ENCODE data around the gene ZNF768. TPM values are rescaled to one million over a fixed set of nuclear protein-coding genes. Genes with fewer than 3 reads are reported as not detected.
A peak's percentile ranks its signal among the peaks of the same experiment; 100 is the strongest.
"Not testable (repeated sequence)": the region's sequence is repeated elsewhere in the genome, so short reads cannot be mapped to it uniquely, and the experiment has no call there.

ZNF768 gene
- total and polyA plus RNA-seq, 7 experiments from 2014 or later: 1.6 to 8.5 (median 7.1) TPM

DNA sequence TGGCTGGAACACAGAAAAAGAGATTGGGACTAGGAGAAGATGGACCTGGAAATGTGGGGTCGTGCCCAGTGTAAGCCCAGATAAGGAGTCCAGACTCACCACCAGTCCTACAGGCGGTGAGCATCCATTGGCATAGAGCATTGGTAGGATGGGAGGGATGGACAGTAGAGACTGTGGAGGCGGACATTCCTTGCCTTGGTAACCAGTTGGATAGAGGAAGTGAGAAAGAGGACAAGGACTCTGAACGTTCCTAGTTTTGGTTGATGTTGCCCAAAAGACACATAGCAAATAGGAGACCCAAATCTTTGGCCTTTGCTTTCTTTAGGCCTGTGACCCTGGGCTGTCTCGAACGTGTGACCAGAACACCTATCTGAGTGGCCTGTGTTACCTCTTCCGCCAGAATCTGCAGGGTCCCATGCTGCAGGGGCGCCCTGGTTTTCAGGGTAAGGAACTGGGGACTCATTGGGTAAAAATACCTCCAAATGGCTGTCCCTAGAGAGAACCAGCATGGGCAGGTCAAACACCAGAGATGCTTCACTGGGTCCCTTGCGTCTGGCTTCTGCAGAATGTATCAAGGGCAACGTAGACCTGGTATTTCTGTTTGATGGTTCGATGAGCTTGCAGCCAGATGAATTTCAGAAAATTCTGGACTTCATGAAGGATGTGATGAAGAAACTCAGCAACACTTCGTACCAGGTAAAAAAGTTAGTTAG, 47.4 kb downstream of the ZNF768 start:
- Histone ChIP-seq H3K36me3 (ENCODE audit: control insufficient read depth in 2 of 3, insufficient read depth in 3 of 3, low read length in 3 of 3) (peaks cover 25 to 80% (median 52%) of the 10 kb centered on the region in 3 experiments), H3K4me3 (ENCODE audit: low read length) (no peak overlapping the region), H3K27me3 (ENCODE audit: control insufficient read depth in 2 of 2, insufficient read depth in 2 of 2, low read length in 2 of 2) (no peaks in the 10 kb centered on the region), H3K9me3 (ENCODE audit: control insufficient read depth in 2 of 3, low read length in 3 of 3) (no peaks in the 10 kb centered on the region), H3K27ac (ENCODE audit: low read depth, low read length) (peak overlapping the region; percentile 22), H3K4me1 (ENCODE audit: control insufficient read depth in 2 of 2, insufficient read depth in 2 of 2, low read length in 2 of 2) (peaks cover 38 to 65% of the 10 kb centered on the region in 2 donors)
- no peaks in the 10 kb centered on the region for H3K27me3 Mint-ChIP-seq
- H3K27ac Mint-ChIP-seq: peak overlapping the region in 8 of 9 donors; percentile 32 to 92 (median 84)
- ChIA-PET CTCF (interaction anchor here (1.6 kb wide), 1 partner anchor 29 kb away, joined by 9 read pairs; no protein-coding TSS in a partner anchor), POLR2A (interaction anchor here (1.0 to 2.8 kb wide), 6 partner anchors 8 to 57 kb away, joined by 3 to 14 read pairs (median 4); partner anchors contain the start of gene DCTPP1)
- DNase-seq (no peak), ATAC-seq (no peak)
- peak overlapping the region in 5 of 10 donors; percentile 8 to 54 (median 37) for H3K4me3 Mint-ChIP-seq
- peaks cover 46 to 76% (median 61%) of the 10 kb centered on the region in 7 donors for H3K4me1 Mint-ChIP-seq
- intact Hi-C loops (cut with micrococcal nuclease): no loop called here
- H3K36me3 Mint-ChIP-seq: peaks cover 12 to 60% (median 28%) of the 10 kb centered on the region in 5 donors
- no peaks in the 10 kb centered on the region for H3K9me3 Mint-ChIP-seq

DNA sequence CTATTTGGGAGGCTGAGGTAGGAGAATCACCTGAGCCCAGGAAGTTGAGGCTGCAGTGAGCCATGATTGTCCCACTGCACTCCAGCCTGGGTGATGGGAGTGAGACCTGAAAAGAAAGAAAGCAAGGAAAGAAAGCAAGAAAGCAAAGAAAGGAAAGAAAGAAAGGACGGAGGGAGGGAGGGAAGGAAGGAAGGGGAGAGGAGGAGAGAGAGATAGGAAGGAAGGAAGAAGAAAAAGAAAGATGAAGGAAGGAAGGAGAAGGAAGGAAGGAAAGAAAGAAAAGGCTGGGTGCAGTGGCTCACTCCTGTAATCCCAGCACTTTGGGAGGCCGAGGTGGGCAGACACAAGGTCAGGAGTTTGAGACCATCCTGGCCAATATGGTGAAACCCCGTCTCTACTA, 48.6 kb downstream of the ZNF768 start:
- POLR2A ChIA-PET: interaction anchor here (0.6 to 12.3 kb wide), 5 partner anchors 8 to 37 kb away, joined by 3 to 374 read pairs (median 5); partner anchors contain the start of gene SEPHS2
- Mint-ChIP-seq H3K27ac (peak overlapping the region; percentile 60 to 92 (median 85)), H3K36me3 (peaks cover 12 to 63% (median 33%) of the 10 kb centered on the region in 5 donors), H3K4me3 (peak overlapping the region in 5 of 10 donors; percentile 2 to 74 (median 37)), H3K4me1 (peaks cover 48 to 74% (median 64%) of the 10 kb centered on the region in 7 donors)
- H3K9me3 ChIP-seq (ENCODE audit: control insufficient read depth in 2 of 3, low read length in 3 of 3); H3K4me3 ChIP-seq (ENCODE audit: low read length); H3K9me3 Mint-ChIP-seq; intact Hi-C loops (cut with micrococcal nuclease); H3K27me3 Mint-ChIP-seq; DNase-seq; ATAC-seq; H3K27me3 ChIP-seq (ENCODE audit: control insufficient read depth in 2 of 2, insufficient read depth in 2 of 2, low read length in 2 of 2): not testable (repeated sequence)
- Histone ChIP-seq H3K27ac (ENCODE audit: low read depth, low read length) (peak overlapping the region; percentile 45), H3K36me3 (ENCODE audit: control insufficient read depth in 2 of 3, insufficient read depth in 3 of 3, low read length in 3 of 3) (peaks cover 18 to 69% (median 41%) of the 10 kb centered on the region in 3 experiments), H3K4me1 (ENCODE audit: control insufficient read depth in 2 of 2, insufficient read depth in 2 of 2, low read length in 2 of 2) (peaks cover 38 to 64% of the 10 kb centered on the region in 2 donors)
- CTCF ChIA-PET: interaction anchor here (0.7 to 1.1 kb wide), 4 partner anchors 20 to 155 kb away, joined by 3 to 4 read pairs (median 3); no protein-coding TSS in a partner anchor

DNA sequence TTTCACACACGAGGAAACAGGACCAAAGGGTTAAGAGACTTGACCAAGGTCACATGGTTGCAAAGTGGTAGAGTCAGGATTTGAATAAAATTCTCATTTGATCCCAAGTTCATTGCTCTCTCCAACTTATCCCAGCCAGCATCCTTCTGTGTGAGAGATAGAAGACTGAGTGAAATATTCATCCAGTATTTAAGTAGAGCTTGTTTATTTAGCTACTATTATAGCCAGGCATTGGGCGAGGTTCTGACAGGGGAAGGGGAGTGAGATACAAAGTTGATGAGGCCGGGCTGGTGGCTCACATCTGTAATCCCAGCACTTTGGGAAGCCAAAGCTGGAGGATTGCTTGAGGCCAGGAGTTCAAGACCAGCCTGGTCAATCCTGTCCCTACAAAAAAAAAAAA, 49.4 kb downstream of the ZNF768 start:
- Histone ChIP-seq H3K27me3 (ENCODE audit: control insufficient read depth in 2 of 2, insufficient read depth in 2 of 2, low read length in 2 of 2) (no peaks in the 10 kb centered on the region), H3K36me3 (ENCODE audit: control insufficient read depth in 2 of 3, insufficient read depth in 3 of 3, low read length in 3 of 3) (peaks cover 18 to 61% (median 33%) of the 10 kb centered on the region in 3 experiments), H3K4me3 (ENCODE audit: low read length) (no peak overlapping the region), H3K27ac (ENCODE audit: low read depth, low read length) (peak overlapping the region; percentile 45), H3K4me1 (ENCODE audit: control insufficient read depth in 2 of 2, insufficient read depth in 2 of 2, low read length in 2 of 2) (peaks cover 42 to 59% of the 10 kb centered on the region in 2 donors), H3K9me3 (ENCODE audit: control insufficient read depth in 2 of 3, low read length in 3 of 3) (no peaks in the 10 kb centered on the region)
- Mint-ChIP-seq H3K4me1 (peaks cover 49 to 75% (median 66%) of the 10 kb centered on the region in 7 donors), H3K36me3 (peaks cover 8 to 65% (median 28%) of the 10 kb centered on the region in 5 donors), H3K27ac (peak overlapping the region; percentile 60 to 92 (median 85)), H3K4me3 (peak overlapping the region in 7 of 10 donors; percentile 1 to 74 (median 39)), H3K9me3 (no peaks in the 10 kb centered on the region), H3K27me3 (no peaks in the 10 kb centered on the region)
- intact Hi-C loops (cut with micrococcal nuclease): no loop called here
- DNase-seq (no peak), ATAC-seq (no peak)
- ChIA-PET POLR2A (interaction anchor here (0.6 to 12.3 kb wide), 10 partner anchors 9 to 95 kb away, joined by 3 to 374 read pairs (median 4); partner anchors contain the start of genes SEPHS2 and ZNF688), CTCF (interaction anchor here (0.7 to 1.1 kb wide), 5 partner anchors 10 to 156 kb away, joined by 3 to 4 read pairs (median 3); no protein-coding TSS in a partner anchor)

DNA sequence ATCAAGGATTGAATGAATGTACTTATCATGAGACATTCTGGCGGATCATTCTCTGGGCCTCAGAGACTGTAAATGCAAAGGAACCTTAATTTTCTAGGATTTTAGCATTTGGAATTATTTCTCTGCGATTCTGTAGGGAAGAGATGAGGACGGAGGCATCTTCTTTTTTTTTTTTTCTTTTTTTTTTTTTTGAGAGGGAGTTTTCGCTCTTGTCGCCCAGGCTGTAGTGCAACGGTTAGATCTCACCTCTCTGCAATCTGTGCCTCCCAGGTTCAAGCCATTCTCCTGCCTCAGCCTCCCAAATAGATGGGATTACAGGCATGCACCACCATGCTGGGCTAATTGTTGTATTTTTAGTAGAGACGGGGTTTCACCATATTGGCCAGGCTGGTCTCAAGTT, 51.7 kb downstream of the ZNF768 start:
- Histone ChIP-seq H3K36me3 (ENCODE audit: control insufficient read depth in 2 of 3, insufficient read depth in 3 of 3, low read length in 3 of 3) (peaks cover 11 to 38% (median 12%) of the 10 kb centered on the region in 3 experiments), H3K27ac (ENCODE audit: low read depth, low read length) (peak overlapping the region; percentile 84), H3K9me3 (ENCODE audit: control insufficient read depth in 2 of 3, low read length in 3 of 3) (no peaks in the 10 kb centered on the region), H3K27me3 (ENCODE audit: control insufficient read depth in 2 of 2, insufficient read depth in 2 of 2, low read length in 2 of 2) (no peaks in the 10 kb centered on the region), H3K4me1 (ENCODE audit: control insufficient read depth in 2 of 2, insufficient read depth in 2 of 2, low read length in 2 of 2) (peaks cover 63 to 68% of the 10 kb centered on the region in 2 donors), H3K4me3 (ENCODE audit: low read length) (peak overlapping the region; percentile 74)
- ChIA-PET POLR2A (interaction anchor here (0.7 to 12.3 kb wide), 5 partner anchors 9 to 109 kb away, joined by 3 to 374 read pairs (median 9); partner anchors contain the start of genes DCTPP1 and SEPHS2), CTCF (interaction anchor here (1.0 to 1.4 kb wide), 2 partner anchors 12 to 16 kb away, joined by 3 read pairs; no protein-coding TSS in a partner anchor)
- peak overlapping the region; percentile 60 to 93 (median 86) for H3K27ac Mint-ChIP-seq
- intact Hi-C loops (cut with micrococcal nuclease): no loop called here
- H3K4me1 Mint-ChIP-seq: peaks cover 54 to 84% (median 60%) of the 10 kb centered on the region in 7 donors
- H3K4me3 Mint-ChIP-seq: peak overlapping the region; percentile 79 to 100 (median 88)
- DNase-seq: no peak
- no peaks in the 10 kb centered on the region for H3K27me3 Mint-ChIP-seq
- no peaks in the 10 kb centered on the region for H3K9me3 Mint-ChIP-seq
- no peak for ATAC-seq
- H3K36me3 Mint-ChIP-seq: peaks cover 0 to 51% (median 28%) of the 10 kb centered on the region in 5 donors

DNA sequence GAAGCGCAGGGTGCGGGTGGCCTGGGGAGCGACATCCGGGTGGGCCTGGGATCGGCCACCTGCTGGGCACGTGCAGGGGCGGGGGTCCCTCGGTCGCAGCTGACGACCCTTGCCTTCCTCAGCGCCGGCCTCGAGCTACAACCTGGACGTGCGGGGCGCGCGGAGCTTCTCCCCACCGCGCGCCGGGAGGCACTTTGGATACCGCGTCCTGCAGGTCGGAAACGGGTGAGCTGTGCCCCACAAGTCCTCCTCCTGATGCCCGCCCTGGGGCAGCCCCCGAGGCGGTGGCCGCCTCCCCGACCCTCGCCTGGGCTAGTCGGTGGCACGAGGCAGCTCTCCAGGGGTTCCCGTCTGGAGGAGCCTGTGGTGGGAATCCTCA, 52.3 kb downstream of the ZNF768 start:
- DNase-seq (no peak), ATAC-seq (no peak)
- POLR2A ChIA-PET: interaction anchor here (0.7 to 12.3 kb wide), 15 partner anchors 10 to 409 kb away, joined by 3 to 374 read pairs (median 7); partner anchors contain the start of genes ALDOA, DCTPP1, SEPHS2 and SEPTIN1
- H3K9me3 Mint-ChIP-seq: no peaks in the 10 kb centered on the region
- peaks cover 57 to 87% (median 61%) of the 10 kb centered on the region in 7 donors for H3K4me1 Mint-ChIP-seq
- peak overlapping the region; percentile 83 to 100 (median 98) for H3K4me3 Mint-ChIP-seq
- Histone ChIP-seq H3K4me3 (ENCODE audit: low read length) (peak overlapping the region; percentile 74), H3K27me3 (ENCODE audit: control insufficient read depth in 2 of 2, insufficient read depth in 2 of 2, low read length in 2 of 2) (no peaks in the 10 kb centered on the region), H3K9me3 (ENCODE audit: control insufficient read depth in 2 of 3, low read length in 3 of 3) (no peaks in the 10 kb centered on the region), H3K4me1 (ENCODE audit: control insufficient read depth in 2 of 2, insufficient read depth in 2 of 2, low read length in 2 of 2) (peaks cover 69 to 70% of the 10 kb centered on the region in 2 donors), H3K27ac (ENCODE audit: low read depth, low read length) (peak overlapping the region; percentile 84), H3K36me3 (ENCODE audit: control insufficient read depth in 2 of 3, insufficient read depth in 3 of 3, low read length in 3 of 3) (peaks cover 8 to 32% (median 12%) of the 10 kb centered on the region in 3 experiments)
- intact Hi-C loops (cut with micrococcal nuclease): no loop called here
- CTCF ChIA-PET: interaction anchor here (0.6 to 2.7 kb wide), 9 partner anchors 13 to 62 kb away, joined by 3 to 13 read pairs (median 4); partner anchors contain the start of gene DCTPP1
- H3K36me3 Mint-ChIP-seq: peaks cover 0 to 51% (median 28%) of the 10 kb centered on the region in 5 donors
- H3K27me3 Mint-ChIP-seq: no peaks in the 10 kb centered on the region
- H3K27ac Mint-ChIP-seq: peak overlapping the region in 8 of 9 donors; percentile 88 to 98 (median 92)
